GM10847 (cell line): ENCODE data around the gene MRPS6.

Experiments used
- POLR2A ChIP-seq: IDR thresholded peaks from 2 replicates; pipeline ENCODE4 v1.6.1; 2011; ENCODE audit not compliant: insufficient read length; ENCODE audit errors: extremely low read depth

Gene MRPS6

DNA sequence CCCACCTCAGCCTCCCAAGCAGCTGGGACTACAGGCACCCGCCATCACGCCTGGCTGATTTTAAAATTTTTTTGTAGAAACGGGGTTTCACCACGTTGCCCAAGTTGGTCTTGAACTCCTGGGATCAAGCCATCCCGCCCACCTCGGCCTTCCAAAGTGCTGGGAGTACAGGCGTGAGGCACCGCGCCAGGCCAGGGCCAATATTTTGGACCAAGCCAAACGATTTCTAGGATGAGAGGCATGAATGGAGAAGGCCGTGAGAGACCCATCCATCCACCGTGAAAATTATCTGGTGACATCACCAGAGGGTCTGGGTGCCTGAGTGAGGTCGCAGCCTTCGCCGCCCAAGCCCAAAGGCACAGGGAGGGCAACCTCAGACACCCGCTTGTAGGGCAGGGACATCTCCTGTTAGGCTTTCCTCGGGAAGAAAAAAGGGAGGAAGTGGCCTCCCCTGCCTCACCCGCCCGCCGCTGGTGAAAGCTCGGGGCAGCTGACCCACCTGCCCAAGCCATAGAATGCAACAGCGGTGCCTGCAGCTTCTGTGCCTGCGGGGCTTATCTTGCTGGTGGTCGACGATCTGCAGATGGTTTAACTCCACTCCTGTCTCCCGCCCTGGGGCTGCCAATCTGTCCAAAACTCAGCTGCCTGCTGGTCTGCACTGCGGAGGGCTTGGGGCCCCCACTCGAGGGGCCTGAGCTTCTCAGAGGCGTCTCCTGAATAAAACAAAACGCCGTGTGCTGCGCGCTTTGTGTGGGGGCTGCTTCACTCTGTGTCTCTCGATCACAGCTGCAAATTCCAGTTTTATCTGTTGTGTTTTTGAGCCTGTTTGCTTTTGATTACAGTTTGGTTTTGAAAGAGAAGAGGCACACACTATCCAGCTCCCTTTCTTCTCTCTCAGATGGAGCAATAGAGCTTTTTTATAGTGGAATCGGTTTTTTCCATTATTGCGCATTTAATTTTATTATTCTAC is 85.8 kb downstream of the MRPS6 start:
- TF ChIP-seq POLR2A: no peak

DNA sequence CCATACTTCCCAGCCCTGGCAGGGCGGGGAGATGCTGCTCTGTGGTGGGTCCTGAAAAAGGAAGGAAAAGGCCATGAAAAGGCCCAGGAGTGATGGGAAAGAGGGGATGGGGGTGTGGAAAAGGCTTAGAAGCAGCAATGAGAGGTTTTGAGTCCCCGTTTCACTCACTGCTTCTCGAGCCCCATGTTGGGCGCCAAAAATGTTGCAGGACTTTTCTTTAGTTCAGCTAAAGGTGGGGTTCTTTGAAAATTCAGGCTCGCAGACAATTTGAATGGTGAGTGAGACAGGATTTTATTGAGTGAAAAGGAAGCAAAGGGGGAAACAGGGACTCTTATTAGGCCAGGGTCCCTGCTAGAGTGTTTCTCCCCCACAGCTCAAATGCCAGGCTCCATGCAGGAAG is 93.1 kb downstream of the MRPS6 start:
- TF ChIP-seq POLR2A: no peak

DNA sequence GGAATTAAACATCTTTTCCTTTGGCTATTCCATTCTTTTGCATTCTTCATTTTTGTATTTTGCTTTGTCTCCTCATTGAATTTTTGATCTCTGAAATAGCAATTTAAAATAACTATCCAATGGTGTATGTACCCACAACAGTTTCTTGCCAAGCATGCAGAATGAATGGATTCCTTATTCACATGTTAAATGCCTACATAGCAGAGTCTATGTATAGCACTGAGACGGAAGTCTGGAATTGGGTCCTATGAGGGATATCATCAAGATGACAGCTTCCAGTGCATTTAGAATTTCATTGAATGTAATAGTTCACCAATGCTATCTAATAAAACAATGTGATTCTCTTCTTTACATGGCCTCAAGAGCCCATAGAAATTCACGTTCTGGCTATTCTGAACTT is 97.5 kb downstream of the MRPS6 start:
- TF ChIP-seq POLR2A: no peak

DNA sequence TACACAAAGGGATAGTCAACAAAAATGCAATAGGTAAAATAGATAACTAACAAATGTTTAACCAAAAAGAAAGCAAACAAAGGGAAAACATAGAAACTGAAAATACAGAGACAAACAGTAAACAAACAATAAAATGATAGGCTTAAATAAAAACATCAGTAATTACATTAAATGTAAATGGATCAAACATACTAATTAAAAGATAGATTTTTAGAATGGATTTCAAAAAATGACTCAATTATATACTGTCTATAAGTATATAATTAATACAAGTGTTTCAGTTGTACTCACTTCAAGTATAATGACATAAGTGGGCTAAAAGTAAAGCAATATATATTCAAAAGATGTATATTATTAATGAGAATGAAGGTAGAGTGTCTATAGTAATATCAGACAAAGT is 101.1 kb downstream of the MRPS6 start:
- no peak for TF ChIP-seq POLR2A

DNA sequence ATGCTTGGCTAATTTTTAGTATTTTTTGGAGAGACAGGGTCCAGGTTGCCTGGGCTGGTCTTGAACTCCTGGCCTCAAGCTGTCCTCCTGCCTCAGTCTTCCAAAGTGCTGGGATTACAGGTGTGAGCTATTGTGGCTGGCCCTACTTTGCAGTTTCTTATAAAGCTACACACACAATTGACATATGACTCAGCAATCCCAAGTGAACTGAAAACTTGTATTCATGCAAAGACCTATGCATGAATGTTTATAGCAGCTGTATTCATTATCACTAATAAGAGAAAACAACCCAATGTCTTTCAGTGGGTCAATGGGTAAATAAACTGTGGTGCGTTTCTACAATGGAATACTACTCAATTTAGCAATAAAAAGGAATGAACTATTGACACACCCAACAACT is 103.1 kb downstream of the MRPS6 start:
- no peak for TF ChIP-seq POLR2A

DNA sequence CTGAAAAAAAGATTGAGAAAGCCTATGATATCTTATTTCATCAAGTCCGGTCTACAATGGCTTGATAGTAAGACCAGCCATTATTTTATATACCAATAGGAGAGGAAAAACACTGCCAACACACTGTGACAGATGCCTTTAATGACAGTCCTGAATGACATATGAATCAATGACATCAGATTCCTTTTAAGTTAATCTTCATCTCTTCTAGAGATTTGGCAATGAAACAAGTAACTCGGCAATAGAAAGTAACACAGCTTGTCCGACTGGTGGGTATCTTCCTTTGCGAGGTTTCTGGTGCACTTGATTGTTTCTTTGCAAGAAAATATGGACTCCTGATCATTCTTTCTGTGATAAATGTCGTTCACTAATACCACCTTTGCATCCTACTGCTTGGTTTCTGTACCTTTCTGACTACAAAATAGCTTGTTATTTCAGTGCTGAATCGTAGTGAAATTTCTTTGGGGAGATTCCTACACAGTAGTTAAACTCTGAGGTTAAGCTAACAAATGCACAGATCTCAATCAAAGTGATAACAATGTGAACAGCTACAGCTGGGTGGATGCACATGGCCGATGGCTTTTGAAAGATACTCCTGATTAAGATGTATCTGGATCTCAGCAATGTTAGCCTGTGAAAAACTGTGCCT is 104.7 kb downstream of the MRPS6 start:
- TF ChIP-seq POLR2A: no peak

DNA sequence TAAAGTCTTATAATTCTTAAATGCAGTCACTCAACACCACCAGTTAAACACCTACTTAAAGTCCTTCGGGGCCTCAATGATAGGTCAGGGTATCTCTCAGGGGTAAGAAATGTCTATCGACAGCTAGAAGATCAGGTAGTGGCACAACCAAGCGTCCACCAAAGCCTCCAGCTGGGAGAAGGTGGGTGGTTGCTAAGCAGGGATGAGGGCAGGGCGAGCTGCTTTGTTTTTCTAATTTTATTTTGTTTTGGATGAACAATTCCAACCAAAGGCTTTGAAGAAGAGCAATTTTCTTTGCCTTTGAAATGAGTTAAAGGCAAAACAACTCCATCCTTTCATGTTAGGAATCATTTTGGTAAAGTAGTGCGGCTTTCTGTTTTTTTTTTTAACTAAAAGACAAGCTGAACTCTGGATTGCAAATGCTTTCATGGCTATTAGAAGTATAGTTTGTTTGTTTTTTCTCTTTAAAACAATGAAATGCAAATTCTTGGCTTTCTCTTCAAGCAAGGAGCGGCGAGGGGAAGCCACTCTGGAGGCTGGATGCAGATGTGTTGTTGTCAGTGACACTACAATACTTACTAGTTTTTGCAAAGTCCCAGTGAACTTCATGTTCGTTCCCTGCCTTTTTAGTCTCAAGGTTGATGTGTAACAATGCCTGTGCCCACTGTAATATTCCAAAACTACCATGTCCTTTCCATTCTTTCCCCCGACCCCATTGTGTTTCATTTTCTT is 106.0 kb downstream of the MRPS6 start:
- no peak for TF ChIP-seq POLR2A

DNA sequence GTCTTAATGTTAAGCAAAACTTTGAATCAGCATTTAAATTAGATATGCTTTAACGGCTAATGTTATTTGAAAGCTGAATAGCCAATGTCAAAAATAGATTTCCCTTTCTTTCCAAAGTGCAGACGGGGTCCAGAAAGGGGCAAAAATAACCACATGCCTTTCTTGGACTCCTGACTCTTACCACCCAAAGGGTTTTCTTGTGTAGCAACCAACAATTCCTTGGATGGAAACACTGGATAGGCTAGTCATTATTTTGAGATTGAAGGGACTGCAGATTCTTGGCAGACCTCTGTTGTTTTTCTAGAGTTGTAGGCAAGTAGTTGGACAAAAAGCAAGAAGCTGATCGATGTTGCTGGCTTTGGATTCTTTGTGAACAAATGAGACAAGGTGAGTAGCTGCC is 107.0 kb downstream of the MRPS6 start:
- TF ChIP-seq POLR2A: no peak

DNA sequence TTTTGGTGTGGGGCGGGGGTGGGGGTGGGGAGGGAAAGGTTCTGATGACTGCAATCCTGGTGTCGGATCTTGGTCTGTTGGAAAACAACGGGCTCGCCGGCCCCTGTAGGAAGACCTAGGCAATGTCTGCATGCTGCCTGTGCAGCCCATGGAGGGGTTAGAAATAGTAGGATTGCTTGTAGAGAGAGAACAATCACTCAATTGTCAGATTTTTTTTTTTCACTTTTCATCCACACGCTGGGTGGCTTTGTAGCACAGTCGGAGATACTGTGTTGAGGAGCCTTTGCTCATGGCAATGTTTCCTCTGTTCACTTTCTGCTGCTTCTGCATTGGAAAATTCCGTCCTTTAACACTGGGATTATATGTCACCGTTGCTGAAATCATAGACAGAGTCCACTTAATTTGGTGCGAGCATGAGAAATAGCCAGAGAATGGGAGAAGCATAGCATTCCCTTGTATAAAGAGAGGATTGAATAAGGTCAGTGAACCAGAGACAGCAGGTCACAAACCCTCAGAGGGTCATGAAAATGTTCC is 107.5 kb downstream of the MRPS6 start:
- TF ChIP-seq POLR2A: no peak

DNA sequence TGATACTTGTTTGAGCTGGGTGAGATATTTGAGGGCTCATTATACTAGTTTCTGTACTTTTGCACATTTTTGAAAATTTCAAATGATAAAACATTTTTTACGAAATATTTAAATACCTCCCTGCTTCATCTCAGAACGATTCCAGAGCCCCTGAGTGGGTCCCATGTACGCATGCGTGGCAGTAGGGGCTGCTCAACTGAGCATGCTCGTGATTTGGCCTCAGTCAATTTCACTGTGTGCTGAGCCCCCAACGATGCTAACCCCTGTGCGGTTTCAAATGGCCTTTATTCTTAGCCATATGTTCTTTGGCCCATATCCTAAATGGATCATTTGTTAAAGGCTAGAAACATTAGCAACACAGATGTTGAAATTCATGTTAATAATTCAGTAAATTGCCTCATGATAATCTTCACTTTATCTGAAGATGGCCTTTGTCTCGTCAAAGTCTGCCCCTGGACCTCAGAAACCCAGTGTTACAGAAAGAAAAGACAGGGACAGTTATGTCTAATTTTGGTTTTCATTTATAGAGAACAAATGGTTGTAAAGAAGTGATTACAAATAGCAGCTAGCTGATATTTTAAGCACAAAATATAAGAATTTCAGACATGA is 108.2 kb downstream of the MRPS6 start:
- TF ChIP-seq POLR2A: no peak

DNA sequence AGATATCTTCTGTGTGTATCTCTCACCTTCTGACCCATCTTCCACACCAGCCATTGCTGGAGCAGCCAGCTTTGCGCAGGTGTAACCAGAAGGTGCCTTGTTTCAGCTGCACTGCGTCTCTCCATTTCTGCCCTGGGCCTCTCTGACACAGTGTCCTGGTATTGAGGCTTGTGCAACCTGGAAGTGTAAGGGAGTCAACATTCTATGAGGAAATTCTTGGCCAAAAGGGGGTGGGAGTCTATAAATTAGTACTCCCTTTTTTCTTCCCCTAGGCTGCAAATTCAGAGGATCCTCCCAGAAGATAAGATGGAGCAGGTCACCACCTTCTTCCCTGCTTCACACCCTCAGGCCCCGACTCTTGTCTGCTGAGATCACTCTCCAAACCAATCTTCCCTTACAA is 109.1 kb downstream of the MRPS6 start:
- no peak for TF ChIP-seq POLR2A

DNA sequence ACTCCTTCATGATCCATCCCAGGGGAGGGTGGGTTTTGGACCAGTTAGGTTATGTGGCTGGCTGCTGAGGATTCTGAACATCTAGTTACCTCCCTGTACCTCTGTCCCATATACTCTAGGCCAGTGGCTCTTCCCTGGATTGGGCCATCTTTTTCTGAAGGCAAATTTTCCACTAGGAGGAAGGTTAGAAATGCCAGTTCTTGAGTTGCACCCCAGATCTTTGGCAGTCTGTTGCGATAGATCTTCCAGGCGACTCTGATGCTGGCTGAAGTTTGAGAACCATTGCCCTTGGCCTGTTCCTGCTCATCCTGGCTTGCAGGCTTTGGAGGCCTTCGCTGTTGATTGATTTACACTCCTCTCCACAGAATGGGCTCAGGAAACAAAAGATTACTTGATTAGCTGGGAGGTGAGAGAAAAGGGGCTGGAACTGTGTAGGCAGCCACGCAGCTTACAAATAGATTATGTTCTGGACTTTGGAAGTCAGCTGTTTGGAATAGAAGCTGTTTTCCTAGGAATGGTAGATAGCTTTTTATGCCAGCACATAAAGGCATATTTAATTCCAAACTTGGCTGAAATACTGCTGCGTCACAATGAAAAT is 110.1 kb downstream of the MRPS6 start:
- TF ChIP-seq POLR2A: no peak

DNA sequence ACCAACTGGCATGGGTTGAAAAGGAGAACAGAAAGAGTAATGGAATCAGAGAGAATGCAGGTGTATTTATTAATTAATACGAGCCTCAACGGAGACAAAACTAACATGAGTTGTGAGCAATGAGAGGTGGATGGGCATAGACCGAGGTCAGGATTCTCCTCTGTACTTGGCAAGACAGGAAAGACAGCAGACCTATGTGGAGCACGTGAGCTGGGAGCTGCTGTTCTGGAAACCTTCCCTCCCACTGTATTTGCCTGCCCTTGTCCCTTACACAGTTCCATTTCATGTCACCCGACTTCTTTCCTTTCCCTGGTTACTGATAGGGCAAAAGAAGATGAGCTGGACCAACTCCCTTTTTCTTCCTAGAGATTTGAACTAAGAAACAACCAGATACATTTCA is 110.9 kb downstream of the MRPS6 start:
- no peak for TF ChIP-seq POLR2A

DNA sequence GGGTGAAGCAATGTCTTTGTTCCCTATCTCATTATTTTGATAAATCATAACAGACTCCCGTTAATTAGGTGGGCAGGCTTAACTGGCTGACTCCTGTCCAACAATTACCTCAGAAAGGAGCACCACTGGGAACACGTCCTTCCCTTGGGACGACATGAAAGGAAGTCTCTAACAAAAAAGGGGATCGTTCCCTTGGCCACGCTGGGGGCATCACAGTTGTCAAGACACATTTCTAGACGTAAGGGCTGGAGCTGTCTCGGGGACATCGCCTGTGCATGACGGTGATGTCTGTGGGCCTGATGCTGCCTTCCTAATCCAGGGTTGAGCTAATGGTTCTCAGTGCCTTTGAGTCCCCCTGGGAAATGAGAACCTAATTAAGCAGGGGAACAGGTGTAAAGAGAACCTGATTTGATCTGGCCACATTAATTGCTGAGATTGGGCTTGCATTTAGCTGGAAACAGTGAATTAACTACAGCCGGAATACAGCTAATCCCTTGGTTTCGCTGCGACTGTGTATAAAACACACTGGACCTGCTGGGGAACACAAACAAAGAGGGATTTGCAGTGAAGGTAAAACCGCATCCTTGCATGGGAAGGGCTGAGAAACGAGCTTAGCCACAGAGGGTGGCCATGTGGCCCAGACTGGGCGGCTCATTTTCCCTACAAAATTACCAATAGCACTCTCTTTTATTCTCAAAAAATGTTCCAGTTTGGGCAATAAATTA is 111.8 kb downstream of the MRPS6 start:
- TF ChIP-seq POLR2A: no peak
